NOMO-1 treated with dmso at 0.1 percent for 144 hours (cell line): ENCODE measurements around the gene TP73.

ENCODE experiments used
- DNase-seq: peaks from one replicate; lab custom pipeline; 2025; ENCODE audit not compliant: unreplicated experiment; lab: John Stamatoyannopoulos, UW

TP73 gene

DNA sequence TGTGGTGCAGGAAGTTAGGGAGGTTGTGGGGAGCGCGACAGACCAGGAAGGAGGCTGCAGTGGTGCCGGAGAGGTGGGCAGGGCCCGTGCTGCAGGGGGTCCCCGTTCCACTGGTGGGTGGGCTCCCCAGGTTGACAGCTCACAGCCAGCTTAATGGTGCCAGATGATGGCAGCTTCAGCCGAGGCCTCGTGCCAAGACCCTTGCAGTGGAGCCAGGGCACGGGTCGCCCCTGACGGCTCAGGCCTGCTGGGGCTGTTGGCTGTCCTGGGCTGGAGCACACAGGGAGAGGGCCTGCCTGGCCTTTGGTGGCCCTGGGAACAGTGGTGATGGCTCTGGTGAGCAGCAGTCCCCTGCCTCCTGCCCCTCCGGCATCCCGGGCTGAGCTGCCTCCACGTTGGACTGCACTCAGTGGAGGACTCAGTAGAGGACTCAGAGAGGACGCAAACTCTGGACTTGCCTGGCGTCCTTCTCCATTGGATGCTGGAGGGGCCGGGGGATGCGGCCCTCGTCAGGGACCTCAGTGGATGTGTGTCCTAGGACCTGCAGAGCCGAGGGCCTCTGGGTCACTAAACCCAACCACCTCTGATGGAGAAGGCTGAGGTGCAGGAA lies 53.1 kb downstream of the TP73 start:
- DNase-seq, result no peak

DNA sequence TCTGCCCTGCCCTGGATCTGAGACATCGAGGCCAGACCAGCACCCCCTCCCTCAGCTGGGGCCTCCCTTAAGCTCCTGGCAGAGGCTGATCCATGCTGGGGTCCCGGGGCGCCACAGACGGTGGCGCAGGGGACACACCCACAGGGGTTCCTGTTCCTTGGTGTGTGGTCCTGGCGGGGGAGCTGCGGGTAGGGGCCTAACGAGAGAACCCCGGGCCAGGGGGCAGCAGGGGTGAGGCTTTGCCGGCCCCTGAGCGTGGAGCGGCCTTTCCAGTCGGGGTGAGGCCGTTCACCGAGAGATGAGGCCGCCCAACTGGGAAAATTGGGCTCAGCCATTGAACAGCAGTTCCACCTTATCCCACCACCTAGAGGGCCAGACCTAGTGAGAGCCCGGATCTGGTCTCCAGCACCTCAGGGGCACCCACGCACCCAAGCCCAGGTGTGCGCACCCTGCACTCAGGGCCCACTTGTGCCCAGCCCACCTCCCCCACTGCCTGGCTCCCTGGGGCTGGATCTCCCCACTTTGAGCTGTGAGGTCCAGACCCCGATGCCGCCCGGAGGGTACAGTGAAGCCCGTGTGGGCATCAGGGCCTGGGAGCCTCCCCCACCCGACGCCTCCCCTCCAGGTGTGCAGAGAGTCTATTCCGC lies 54.5 kb downstream of the TP73 start:
- DNase-seq, result no peak

DNA sequence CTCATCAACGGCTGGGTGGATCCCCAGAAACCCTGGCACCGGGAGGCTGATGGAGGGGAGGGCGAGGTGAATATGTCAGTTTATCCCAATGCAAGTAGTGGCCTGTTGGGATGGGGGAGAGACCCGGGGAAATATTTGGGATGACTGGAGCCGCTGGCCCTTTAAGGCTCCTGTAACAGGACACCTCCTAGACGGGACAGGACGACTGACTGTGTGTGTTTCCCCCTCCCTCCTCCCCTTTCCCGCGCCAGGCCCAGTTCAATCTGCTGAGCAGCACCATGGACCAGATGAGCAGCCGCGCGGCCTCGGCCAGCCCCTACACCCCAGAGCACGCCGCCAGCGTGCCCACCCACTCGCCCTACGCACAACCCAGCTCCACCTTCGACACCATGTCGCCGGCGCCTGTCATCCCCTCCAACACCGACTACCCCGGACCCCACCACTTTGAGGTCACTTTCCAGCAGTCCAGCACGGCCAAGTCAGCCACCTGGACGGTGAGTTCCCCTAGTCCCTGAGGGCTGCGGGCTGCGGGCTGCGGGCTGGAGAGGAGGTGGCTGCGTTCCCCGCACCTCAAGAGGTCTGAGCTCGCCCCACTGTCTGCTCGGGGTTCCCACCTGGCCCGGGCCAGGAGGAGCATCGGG lies 55.1 kb downstream of the TP73 start:
- no peak for DNase-seq

DNA sequence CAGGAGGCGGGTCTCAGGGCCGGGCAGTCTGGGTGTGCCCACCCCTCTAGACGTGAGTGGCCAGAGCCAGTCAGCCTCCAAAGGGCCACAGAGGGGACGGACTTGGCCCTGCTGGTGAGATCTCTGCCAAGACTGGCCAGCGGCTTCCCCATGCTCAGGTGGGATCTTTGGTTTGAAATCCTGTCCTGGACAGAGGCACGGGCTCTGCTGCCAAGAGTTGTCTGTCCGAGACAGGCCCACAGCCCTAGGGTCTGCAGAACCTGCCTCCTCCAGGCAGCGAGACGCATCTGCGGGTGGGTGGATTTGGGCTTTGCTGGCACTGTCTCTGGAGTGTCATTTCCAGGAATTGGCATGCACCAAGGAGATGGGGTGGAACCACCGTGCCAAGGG lies 55.6 kb downstream of the TP73 start:
- no peak for DNase-seq

DNA sequence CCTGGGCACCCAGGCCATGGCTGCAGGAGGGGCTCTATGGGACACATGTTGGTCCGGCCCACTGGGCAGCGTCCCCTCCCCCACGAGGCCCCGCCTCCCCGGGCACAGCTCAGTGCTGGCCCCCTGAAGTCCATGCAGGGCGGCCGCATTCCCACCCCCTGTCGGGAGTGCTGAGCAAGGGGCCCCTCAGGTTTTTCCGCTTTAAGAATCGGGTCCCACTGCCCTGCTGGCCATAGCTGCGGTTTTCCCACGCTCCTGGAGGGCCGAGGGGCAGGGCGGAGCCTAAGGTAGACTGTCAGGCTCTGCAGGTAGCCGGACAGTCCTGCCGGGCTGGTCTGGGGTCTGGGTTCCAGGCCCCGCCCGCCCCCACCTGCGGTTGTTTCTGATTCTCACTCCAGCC lies 56.5 kb downstream of the TP73 start:
- DNase-seq, result no peak

DNA sequence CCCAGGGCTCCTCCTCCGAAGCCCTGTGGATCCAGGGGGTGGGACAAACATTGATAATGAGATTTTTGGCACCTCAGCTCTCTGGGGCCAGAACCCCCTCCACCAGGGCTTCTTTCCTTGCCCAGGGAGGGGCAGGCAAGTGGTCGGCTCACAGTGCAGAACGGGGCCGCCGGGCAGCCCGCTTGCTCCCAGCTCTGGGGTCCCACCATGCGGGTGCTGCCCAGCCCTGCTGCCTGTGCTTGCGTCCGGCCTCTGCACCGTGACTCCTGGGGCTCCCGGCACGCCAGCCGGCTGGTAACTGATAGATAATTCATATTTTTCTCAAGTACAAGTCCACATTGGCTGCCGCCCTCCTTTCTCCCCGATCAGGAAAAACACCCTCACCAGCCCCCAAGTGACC lies 57.9 kb downstream of the TP73 start:
- no peak for DNase-seq

DNA sequence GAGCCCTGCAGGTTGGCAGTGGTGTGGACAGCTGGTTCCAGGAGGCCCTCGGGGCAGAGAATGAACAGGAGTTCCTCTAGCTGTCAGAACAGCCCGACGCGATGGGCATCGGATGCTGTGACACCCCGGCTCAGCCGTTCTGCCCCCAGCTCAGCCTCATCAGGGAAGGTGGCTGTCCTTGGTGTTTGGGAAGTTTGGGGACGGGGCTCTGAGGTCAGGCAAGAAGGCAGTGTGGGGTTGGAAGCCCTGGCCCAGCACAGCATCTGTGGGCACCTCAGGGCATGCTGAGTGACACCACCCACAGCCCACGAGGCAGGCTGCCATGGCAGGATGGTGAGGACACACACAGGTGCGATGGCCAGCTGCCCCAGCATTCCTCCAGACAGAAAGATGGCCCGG lies 59.1 kb downstream of the TP73 start:
- no peak for DNase-seq

DNA sequence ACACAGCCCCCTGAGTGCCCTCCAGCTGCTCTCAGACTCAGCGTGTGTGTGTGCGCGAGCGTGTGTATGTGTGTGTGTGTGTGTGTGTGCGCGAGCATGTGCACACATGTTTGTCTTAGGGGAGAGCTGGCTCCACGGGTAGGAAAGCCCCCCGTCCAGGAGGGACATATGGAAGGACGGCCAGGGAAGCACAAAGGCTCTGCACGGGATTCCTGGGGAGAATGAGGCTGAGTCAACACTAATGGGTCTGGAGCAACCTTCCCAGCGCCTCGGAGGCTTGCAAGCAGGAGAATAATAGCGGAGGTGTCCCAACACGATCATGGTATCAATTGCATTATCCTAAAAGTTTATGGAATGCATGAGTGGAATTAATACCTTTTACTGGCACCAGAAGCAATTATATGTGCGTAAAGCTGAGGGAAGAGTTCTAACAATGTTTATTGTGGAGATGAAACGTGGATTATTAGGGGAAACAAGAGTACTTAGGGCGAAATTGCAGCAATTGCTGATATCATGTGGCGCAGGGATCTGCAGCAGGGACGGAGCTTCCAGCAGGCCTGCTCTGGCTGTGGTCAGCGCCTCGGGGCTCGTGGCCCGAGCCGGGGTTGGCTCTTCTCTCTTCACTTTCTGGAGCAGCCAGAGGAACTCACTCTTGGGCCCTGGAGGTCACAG lies 59.6 kb downstream of the TP73 start:
- DNase-seq, result no peak

DNA sequence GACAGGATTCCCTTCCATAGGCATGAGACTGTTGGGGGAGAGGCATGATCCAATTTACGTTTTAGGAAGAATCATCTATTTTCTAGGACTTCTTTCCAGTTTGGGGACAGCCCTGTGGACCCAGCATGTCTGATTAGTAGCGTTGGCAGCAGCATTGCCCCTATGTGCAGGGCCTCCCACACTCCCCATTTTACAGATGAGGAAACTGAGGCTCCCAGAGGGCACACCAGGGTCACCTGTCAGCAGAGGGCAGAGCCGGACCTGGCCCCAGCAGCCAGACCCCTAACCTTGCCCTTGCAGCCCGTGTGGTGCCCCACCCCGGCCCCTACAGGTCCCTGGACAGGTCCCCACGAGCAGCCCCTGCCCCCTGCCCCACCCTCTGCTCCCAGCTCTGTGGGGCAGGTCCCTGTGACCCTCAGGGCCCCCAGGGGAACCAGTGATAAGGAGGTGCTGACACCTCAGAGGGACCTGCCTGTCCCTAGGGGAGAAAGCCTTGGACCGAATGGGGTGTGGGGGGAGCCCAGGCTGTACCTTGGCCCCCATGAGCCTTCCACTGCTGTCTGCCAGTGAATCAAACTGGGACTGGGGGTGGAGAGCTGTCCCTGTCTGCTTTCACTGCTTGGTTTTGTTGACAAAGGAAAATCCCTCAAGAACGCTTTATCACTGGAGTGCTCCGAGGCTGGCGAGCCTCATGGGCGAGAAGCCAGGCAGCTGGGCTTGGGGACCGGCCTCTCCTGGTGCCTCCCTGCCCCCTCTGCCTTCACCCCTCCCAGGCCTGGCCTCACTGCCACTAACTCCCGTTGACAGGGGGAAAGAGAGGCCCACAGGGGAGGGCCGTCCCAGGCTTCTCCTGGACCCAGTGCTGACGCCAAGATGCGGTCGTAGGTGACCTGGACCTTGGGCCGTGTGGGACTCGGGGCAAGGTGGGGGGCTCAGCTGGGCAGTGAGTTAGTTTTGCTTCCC lies 60.5 kb downstream of the TP73 start:
- DNase-seq, result no peak

DNA sequence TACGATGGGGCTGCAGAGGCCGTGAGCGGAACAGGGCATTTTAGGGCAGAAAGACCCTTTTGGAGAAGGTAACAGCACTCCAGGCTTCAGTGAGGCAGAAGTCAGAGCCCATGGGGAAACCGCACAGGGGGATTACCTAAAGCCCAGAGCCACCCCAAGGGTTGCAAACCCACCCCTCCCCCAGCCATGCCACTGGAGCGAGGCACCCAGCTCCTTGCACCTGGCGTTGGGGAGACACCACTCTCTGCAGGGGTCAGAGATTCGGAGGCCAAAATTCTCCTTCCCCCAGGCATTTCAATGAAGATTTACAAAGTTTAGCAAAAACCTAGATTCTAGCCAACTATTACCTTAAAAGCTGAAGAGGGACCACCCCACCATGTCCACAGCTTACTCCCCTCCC lies 61.5 kb downstream of the TP73 start:
- no peak for DNase-seq

DNA sequence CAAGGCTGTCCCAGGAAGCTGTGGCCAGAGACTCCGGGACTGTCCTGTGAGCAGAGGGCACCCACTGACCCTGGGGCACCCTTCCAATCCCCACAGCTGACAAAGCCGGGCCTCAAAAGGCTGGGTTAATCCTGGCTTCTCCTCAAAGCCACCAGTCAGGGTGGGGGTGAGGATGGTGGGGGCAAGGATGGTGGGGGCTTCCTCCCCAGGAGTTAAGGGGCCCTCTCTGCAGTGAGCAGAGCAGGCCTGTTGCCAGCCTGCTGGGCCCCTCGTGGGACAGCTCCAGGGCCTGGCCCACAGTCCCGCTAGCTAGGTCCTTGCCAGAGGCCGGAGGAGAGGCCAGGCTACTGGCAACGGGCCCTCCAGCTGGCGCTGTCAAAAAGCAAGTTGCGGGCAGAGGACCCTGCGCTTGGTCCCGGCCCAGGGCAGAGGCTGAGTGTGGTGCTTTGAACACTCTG lies 62.0 kb downstream of the TP73 start:
- DNase-seq, result no peak

DNA sequence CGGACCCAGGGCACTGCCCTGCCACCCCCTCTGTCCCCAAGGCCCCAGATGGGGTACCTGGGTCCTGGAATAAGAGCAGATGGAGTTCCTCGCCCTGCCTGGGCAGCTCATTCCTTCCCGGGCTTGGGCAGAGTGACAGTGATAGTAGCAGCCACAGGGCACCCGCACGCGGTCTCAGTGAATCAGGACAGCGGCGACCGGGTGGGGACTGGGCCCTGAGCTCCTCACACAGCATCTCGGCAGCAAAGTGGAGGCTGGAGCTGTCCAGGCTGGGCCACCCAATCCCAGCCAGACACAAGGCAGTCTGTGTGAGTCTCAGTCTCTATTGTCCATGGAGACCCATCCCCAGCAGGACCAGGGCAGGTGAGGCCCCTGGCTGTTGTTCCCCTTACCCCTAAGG lies 62.5 kb downstream of the TP73 start:
- DNase-seq, result no peak

DNA sequence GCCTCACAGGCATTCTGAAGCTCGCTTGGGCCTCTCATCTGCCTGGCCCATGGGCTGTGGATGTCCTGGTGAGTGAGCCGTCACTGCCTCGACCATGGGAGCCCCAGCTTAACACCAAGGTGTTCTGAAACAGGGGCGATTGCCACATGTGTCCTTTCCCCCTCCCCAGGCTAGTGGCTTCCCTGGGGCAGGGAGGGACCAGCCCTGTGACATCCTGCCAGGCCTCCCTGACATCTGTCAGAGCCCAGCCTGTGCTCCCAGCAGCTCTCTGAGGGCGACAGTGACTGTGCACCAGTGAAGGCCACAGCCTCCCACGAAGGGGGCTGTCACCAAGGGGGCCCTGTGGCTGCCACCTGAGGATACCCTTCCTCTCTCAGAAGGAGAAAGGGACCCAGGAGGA lies 64.0 kb downstream of the TP73 start:
- no peak for DNase-seq

DNA sequence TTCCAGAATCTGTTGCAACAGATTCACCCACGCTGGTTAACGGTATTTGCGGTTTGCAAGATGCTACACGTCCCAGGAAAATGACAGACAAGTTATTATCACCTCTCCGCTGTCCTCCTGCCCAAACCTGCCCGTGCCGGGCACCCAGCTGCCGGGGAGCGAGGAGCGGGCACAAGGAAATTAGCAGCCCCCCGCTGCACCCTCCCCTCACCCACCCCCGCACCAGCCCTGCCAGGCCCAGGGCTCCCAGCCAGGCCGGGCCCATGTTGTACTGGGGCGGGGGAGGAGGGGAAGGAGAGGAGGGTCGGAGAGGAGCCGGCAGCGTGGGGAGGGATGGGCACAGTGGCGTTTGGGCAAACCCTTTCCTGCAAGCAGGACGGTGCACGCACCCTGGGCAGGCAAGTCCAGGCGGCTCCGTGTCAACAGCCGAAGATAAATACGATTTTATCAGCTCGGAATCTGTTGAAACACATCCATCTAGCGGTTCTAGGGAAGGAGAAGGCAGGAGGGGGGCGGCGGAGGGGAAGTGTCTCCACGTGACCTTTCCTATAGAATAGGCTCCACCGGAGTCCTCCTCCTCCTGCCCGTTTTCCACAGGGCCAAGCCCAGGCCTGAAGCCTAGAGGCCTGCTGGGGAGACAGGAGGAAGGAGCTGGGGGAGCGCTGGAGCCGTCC lies 64.9 kb downstream of the TP73 start:
- DNase-seq, result no peak

DNA sequence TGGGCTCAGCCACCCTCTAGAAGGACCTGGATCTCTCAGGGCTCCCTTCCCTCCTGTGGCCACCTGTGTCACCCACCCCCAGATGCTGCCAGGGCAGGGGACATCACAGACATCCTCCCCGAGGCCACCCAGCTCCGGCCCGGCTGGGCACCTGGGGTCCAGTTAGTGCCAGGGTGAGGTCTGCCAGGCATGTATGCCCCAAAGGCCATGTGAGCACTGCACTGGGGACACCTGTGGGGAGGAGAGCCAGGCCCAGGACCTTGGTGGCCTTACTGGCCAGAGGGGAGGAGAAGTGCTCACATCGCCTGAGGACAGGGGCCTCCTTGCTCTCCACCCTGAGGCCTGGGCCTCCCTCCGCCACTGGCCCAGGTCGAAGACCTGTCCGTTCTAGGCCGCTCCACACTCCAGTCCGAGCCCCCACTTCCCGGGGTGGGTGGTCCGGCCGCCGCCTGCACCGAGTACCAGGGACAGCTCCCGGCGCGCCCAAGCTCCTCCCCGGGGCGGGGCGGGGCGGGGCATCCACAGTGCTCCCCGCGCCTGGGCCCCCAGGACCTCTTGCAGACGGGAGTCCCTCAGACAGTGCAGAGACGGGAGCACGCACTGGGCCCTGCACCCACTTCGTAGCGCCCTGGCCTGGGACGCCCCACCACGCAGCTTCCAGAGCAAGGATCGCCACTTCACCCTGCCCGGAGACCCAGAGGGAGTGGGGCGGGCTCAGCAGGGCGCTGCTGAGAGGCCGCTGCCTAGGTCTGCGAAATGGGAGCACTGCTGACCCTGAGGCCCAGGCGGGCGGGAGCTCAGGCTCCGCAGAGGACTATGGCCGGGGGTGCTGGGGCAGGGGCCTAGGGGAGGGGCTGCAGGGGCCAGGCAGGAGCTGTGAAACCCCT lies 65.6 kb downstream of the TP73 start:
- no peak for DNase-seq

DNA sequence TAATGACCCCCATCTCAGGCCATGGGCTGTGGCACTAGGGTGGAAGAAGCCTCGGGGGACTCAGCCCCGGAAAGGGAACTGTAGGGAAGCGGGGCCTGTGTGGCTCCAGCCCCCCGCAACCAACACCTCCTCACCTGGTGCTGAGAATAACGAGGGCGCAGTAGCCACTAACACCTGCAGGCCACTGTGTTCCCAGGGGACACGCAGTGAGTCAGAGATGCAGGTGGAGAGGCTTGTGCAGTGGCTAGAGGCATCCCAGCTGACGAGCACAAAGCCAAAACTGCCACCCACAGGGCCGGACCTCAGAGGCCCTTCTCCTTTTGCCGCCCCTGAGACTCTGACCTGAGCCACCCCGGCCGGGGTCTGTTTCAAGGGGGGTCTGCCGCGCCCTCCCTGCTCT lies 66.4 kb downstream of the TP73 start:
- DNase-seq, result no peak

DNA sequence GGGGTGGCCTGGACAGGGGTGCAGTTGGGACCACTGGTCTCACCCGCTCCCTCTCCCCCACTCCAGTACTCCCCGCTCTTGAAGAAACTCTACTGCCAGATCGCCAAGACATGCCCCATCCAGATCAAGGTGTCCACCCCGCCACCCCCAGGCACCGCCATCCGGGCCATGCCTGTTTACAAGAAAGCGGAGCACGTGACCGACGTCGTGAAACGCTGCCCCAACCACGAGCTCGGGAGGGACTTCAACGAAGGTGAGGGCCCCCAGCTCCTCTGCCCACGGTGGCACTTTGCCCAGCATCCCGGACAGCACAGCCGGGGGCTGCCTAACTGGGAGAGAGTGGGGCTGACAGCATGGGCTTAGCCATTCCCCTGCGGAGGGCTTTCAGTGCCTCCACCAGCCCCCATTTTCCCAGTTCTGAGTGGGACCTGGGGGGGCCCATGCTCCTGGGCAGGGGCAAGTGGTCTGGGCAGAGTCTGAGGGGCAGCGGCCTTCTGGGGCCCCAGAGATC lies 69.7 kb downstream of the TP73 start:
- no peak for DNase-seq

DNA sequence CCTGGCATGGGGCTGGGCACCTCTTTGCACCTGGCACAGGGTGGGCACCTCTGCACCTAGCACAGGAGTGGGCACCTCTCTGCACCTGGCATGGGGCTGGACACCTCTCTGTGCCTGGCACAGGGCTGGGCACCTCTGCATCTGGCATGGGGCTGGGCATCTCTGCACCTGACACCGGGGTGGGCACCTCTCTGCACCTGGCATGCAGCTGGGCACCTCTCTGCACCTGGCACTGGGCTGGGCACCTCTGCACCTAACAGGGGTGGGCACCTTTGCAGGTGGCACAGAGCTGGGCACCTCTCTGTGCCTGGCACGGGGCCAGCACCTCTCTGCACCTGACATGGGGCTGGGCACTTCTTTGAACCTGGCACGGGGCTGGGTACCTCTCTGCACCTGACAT lies 70.5 kb downstream of the TP73 start:
- no peak for DNase-seq

DNA sequence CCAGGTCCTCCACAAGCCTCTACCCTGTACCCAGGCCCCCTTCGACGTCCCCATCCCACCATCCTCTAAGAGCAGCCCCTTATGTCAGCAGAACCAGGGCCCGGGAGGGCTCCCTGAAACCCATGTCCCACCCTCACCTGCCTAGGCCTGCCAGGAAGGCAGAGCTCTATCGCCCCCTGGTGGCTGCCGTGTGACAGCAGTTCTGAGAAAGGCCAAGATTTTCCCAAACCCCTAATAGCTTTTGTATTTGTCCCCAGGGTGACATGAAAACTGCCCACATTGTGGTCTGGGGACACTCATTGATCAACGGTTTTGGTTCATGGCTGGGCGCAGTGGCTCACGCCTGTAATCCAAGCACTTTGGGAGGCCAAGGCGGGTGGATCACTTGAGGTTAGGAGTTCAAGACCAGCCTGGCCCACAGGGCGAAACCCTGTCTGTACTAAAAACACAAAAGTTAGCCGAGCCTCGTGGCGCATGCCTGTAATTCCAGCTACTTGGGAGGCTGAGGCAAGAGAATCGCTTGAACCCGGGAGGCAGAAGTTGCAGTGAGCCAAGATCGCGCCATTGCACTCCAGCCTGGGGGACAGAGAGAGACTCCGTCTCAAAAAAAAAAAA lies 72.2 kb downstream of the TP73 start:
- DNase-seq, result peak; percentile 25
